Activated naive CD8-positive, alpha-beta T cell treated with anti-CD3 and anti-CD28 coated beads, Interleukin-2, amount 10 ng/mL, durations not matched to agents 7 days and 5 days (primary cell): ENCODE results near the gene ZNF329. TPM values are rescaled to one million over a fixed set of nuclear protein-coding genes. Genes with fewer than 3 reads are reported as not detected.

Source experiments
- ATAC-seq: fragments of 150-1000 bp; cut with Tn5 transposase; one replicate; pipeline ENCODE4 v1.10.0; 2021; ENCODE audit warnings: low read depth, moderate library complexity
- POLR2A ChIA-PET: fragments of 350-600 bp; sonication (Branson Sonifier 250); formaldehyde crosslinking; loops from one replicate; lab custom pipeline; 2021; ENCODE audit warnings: antibody characterized with exemption; lab: Charles Lee
- DNase-seq: peaks from one replicate; pipeline ENCODE4 v3.0.0; 2021
- H3K27ac Mint-ChIP-seq: one replicate; pipeline ENCODE4 v1.8.0; 2022; ENCODE audit warnings: mild to moderate bottlenecking, mixed read lengths
- H3K27me3 Mint-ChIP-seq: one replicate; pipeline ENCODE4 v1.8.0; 2022; ENCODE audit warnings: mild to moderate bottlenecking, moderate library complexity, mixed read lengths
- H3K36me3 Mint-ChIP-seq: one replicate; pipeline ENCODE4 v1.8.0; 2021; ENCODE audit warnings: mild to moderate bottlenecking, mixed read lengths
- H3K4me1 Mint-ChIP-seq: one replicate; pipeline ENCODE4 v1.8.0; 2021; ENCODE audit warnings: mixed read lengths
- H3K4me3 Mint-ChIP-seq: one replicate; pipeline ENCODE4 v1.8.0; 2022; ENCODE audit warnings: mild to moderate bottlenecking, moderate library complexity, mixed read lengths
- H3K9me3 Mint-ChIP-seq: one replicate; pipeline ENCODE4 v1.8.0; 2021; ENCODE audit warnings: mixed read lengths
- total RNA-seq, 2 experiments: library from RNA; stranded (reverse); gene quantifications; one replicate each; pipeline ENCODE4 v1.2.3, GENCODE V29; 2021

The ZNF329 gene
- total RNA-seq, 2 experiments from 2014 or later: 10.1 to 10.3 TPM

GRCh38 chr19:58085348-58085875, 65.2 kb downstream of the ZNF329 start:
- no peaks in the 10 kb centered on the region for H3K4me1 Mint-ChIP-seq
- H3K27me3 Mint-ChIP-seq: no peaks in the 10 kb centered on the region
- no peak overlapping the region for H3K4me3 Mint-ChIP-seq
- H3K27ac Mint-ChIP-seq: no peak overlapping the region
- peaks cover 13% of the 10 kb centered on the region for H3K9me3 Mint-ChIP-seq
- H3K36me3 Mint-ChIP-seq: peaks cover 32% of the 10 kb centered on the region
- POLR2A ChIA-PET: interaction anchor here (0.6 kb wide), 1 partner anchor 11 kb away, joined by 3 read pairs; no protein-coding TSS in a partner anchor
- DNase-seq: no peak
- no peak for ATAC-seq

- POLR2A ChIA-PET: interaction anchor here (0.6 kb wide), 1 partner anchor 12 kb away, joined by 3 read pairs; no protein-coding TSS in a partner anchor
- DNase-seq (no peak), ATAC-seq (no peak)
- Mint-ChIP-seq H3K36me3 (peaks cover 29% of the 10 kb centered on the region), H3K4me3 (no peak overlapping the region), H3K9me3 (peaks cover 20% of the 10 kb centered on the region), H3K27ac (no peak overlapping the region), H3K4me1 (no peaks in the 10 kb centered on the region), H3K27me3 (no peaks in the 10 kb centered on the region)
Measured at GRCh38 chr19:58084596-58085347, 65.8 kb downstream of the ZNF329 start.

- H3K9me3 Mint-ChIP-seq: peaks cover 25% of the 10 kb centered on the region
- no peaks in the 10 kb centered on the region for H3K4me1 Mint-ChIP-seq
- POLR2A ChIA-PET: interaction anchor here (1.4 kb wide), 1 partner anchor 15 kb away, joined by 4 read pairs; the partner anchor contains the start of gene ZSCAN18
Measured at GRCh38 chr19:58083021-58083420, 67.6 kb downstream of the ZNF329 start.

GRCh38 chr19:58079792-58080191, 70.8 kb downstream of the ZNF329 start:
- POLR2A ChIA-PET: no interaction called here
- ATAC-seq: no peak
- Mint-ChIP-seq H3K27me3 (no peaks in the 10 kb centered on the region), H3K4me1 (no peaks in the 10 kb centered on the region), H3K9me3 (peaks cover 32% of the 10 kb centered on the region), H3K4me3 (no peak overlapping the region), H3K36me3 (peaks cover 11% of the 10 kb centered on the region), H3K27ac (no peak overlapping the region)
- DNase-seq: no peak

More at GRCh38 chr19:58083021-58083420, 67.6 kb downstream of the ZNF329 start:
- H3K4me3 Mint-ChIP-seq: no peak overlapping the region
- H3K36me3 Mint-ChIP-seq: peaks cover 23% of the 10 kb centered on the region
- DNase-seq (no peak), ATAC-seq (no peak)
- no peak overlapping the region for H3K27ac Mint-ChIP-seq
- H3K27me3 Mint-ChIP-seq: no peaks in the 10 kb centered on the region

Other genes starting within 250 kb of the ZNF329 start
- 10 to 100 TPM; 35.8 to 36.5 TPM for gene ZNF417, start 234.2 kb downstream of the ZNF329 start, total RNA-seq
- gene ZNF418, start 215.4 kb downstream of the ZNF329 start, total RNA-seq: 10 to 100 TPM; 14.8 to 16.8 TPM
- 10 to 100 TPM; 16.0 to 18.8 TPM for gene ZNF256, start 203.1 kb downstream of the ZNF329 start, total RNA-seq
- gene C19orf18, start 176.3 kb downstream of the ZNF329 start, total RNA-seq: under 1 TPM; 0.79 to 0.91 TPM
- gene ZNF606, start 148.0 kb downstream of the ZNF329 start, total RNA-seq: 10 to 100 TPM; 21.3 to 22.2 TPM
- not detected for gene ZSCAN1, start 116.8 kb downstream of the ZNF329 start, total RNA-seq
- gene ZNF135, start 91.5 kb downstream of the ZNF329 start, total RNA-seq: 1 to 10 TPM; 3.8 TPM
- 10 to 100 TPM; 56.6 to 58.1 TPM for gene ZSCAN18, start 52.6 kb downstream of the ZNF329 start, total RNA-seq
- 10 to 100 TPM; 54.6 to 56.9 TPM for gene ZNF274, start 32.3 kb upstream of the ZNF329 start, total RNA-seq
- gene ZNF544, start 78.1 kb upstream of the ZNF329 start, total RNA-seq: 10 to 100 TPM; 54.0 to 62.7 TPM
- gene ZNF8, start 128.2 kb upstream of the ZNF329 start, total RNA-seq: 1 to 10 TPM; 8.6 to 8.9 TPM
- gene ERVK3-1, start 154.6 kb upstream of the ZNF329 start, total RNA-seq: 10 to 100 TPM; 74.5 to 76.3 TPM
- gene ZSCAN22, start 176.2 kb upstream of the ZNF329 start, total RNA-seq: 1 to 10 TPM; 6.3 TPM
- 10 to 100 TPM; 21.0 to 22.8 TPM for gene A1BG, start 202.7 kb upstream of the ZNF329 start, total RNA-seq
- gene ZNF497, start 212.0 kb upstream of the ZNF329 start, total RNA-seq: 1 to 10 TPM; 1.7 to 2.1 TPM
- 1 to 10 TPM; 2.9 to 3.5 TPM for gene ZNF837, start 230.2 kb upstream of the ZNF329 start, total RNA-seq
- 1,000 to 10,000 TPM; 1,038 to 1,039 TPM for gene RPS5, start 236.5 kb upstream of the ZNF329 start, total RNA-seq
- under 1 TPM; 0.83 to 0.94 TPM for gene RNF225, start 244.9 kb upstream of the ZNF329 start, total RNA-seq